Adrenal gland (tissue), 12 donors: ENCODE data around the gene FLYWCH1. TPM values are rescaled to one million over a fixed set of nuclear protein-coding genes. Genes with fewer than 3 reads are reported as not detected.

Experiments
- DNase-seq, 7 donors: peaks; one replicate each; pipeline ENCODE4 v3.0.0-alpha.2; 2019 to 2020
- H3K27ac ChIP-seq, 5 donors: fragments of 200-600 bp; sonication (generic) in 4 of 5; 1 replicate in 3 of 5; 2 replicates in 2 of 5; pipeline versions ENCODE4 v1.5.1 to v1.8.0; 2016 to 2020; ENCODE audit warnings: mild to moderate bottlenecking in 1 of 5
- H3K27me3 ChIP-seq: fragments of 200-600 bp; 2 replicates; pipeline ENCODE4 v1.8.0; 2021
- H3K36me3 ChIP-seq, 2 donors: fragments of 200-600 bp; replicated peaks in 1 of 2; 1 replicate in 1 of 2; 2 replicates in 1 of 2; pipeline versions ENCODE4 v1.5.1 to v1.8.0; 2018 to 2022
- H3K4me1 ChIP-seq, 2 donors: fragments of 200-600 bp; replicated peaks in 1 of 2; 1 replicate in 1 of 2; 2 replicates in 1 of 2; pipeline versions ENCODE4 v1.5.1 to v1.8.0; 2018 to 2021
- H3K4me3 ChIP-seq, 4 donors: fragments of 200-600 bp; sonication (generic) in 3 of 4; one replicate each; pipeline ENCODE4 v1.5.1; 2016 to 2018
- H3K9me3 ChIP-seq, 3 donors: fragments of 200-600 bp; sonication (generic) in 1 of 3; replicated peaks in 1 of 3; 1 replicate in 2 of 3; 2 replicates in 1 of 3; pipeline versions ENCODE4 v1.5.1 to v1.8.0; 2016 to 2021
- POLR2A ChIP-seq, 2 donors: fragments of 450-650 bp; IDR thresholded peaks; one replicate each; pipeline ENCODE4 v1.6.1; 2017; ENCODE audit warnings: antibody characterized with exemption in 2 of 2, mild to moderate bottlenecking in 2 of 2, moderate library complexity in 1 of 2
- WGBS, 4 donors: extraction: QIAGEN DNeasy Blood & Tissue Kit in 2 of 4; methylation state at CpG; one replicate each; pipeline versions ENCODE4 v1.1.5 to v1.1.7; 2013 to 2017; 5-methylcytosine and 5-hydroxymethylcytosine counted together
- intact Hi-C, 2 donors: fragments of 100-400 bp; cut with DNase I; formaldehyde crosslinking; loops; one replicate each; pipeline versions ENCODE4 v1.14.1 to v1.15.0; 2022 to 2023
- polyA plus RNA-seq, 3 donors: library from polyadenylated mRNA; stranded (reverse); fragments of 200-250 nt in 2 of 3; fragments of 350-450 nt in 1 of 3; fragmentation: Illumina TruSeq in 1 of 3; extraction: RNeasy Lipid Tissue Mini Kit (QIAGEN cat#74804) in 1 of 3; gene quantifications; one replicate each; pipeline ENCODE4 v1.2.3, GENCODE V29; 2013 to 2014
- total RNA-seq, 9 donors: library from RNA; depleted of rRNA in 4 of 9; stranded (reverse); fragments of >200 nt in 4 of 9; fragments of 120-200 nt in 1 of 9; fragmentation: NEBNext Ultra II Directional in 1 of 9; extraction: Animal tissue kit (Norgen Biotek cat#: 25700) in 1 of 9; gene quantifications; one replicate each; pipeline versions ENCODE4 v1.1.0 to v1.2.4, GENCODE V29; 2013 to 2023
- TF ChIP-seq, protein P1 (sequence below), 6 experiments: fragments of 450-650 bp in 4 of 6; fragments of 200-600 bp in 2 of 6; sonication (generic) in 1 of 6; IDR thresholded peaks; 1 replicate in 5 of 6; 2 replicates in 1 of 6; pipeline versions ENCODE4 v1.5.1 to v1.8.0; 2016 to 2021; ENCODE audit warnings: antibody characterized with exemption in 6 of 6, mild to moderate bottlenecking in 2 of 6, moderate library complexity in 1 of 6
- donor health status: healthy with polysubstance abuse.
- donor health status: Bipolar disorder and iron deficiency.
- donor health status: DM: yes; HTN: yes; CAD: no.
- donor health status: DM: no; HTN: no; CAD: no.
- donor health status: DM: no; HTN: no; CAD: no.
- donor health status: DM: yes; HTN: yes; CAD: no.

Gene FLYWCH1
- total and polyA plus RNA-seq, 12 donors = 3.3 to 89.8 (median 50.4) TPM

DNA sequence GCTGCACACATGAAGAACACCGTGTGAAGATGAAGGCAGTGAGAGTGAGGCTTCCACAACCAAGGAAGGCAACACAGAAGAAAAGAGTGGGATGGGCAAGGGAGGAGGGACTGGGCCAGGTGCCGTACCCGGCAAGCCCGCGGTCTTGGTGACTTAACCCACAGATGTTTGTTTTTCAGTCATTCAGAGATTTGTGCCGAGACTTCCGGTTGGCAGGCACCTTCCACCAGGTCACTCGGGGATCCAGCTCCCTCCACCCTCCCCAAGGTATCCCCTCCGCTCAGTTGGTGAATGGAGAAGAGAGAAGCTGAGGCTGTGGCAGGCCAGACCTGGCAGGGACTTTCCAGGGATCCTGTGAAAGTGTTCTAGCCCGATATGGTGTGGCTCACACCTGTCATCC, 47.5 kb downstream of the FLYWCH1 start:
- 73 to 84% (median 78%) methylated on average over 10 of the region's 10 CpGs for WGBS, 4 donors
- intact Hi-C loops = no loop called here
- TF ChIP-seq POLR2A (IDR thresholded peaks at IDR 0.05) = no peak
- TF ChIP-seq, protein P1, sequence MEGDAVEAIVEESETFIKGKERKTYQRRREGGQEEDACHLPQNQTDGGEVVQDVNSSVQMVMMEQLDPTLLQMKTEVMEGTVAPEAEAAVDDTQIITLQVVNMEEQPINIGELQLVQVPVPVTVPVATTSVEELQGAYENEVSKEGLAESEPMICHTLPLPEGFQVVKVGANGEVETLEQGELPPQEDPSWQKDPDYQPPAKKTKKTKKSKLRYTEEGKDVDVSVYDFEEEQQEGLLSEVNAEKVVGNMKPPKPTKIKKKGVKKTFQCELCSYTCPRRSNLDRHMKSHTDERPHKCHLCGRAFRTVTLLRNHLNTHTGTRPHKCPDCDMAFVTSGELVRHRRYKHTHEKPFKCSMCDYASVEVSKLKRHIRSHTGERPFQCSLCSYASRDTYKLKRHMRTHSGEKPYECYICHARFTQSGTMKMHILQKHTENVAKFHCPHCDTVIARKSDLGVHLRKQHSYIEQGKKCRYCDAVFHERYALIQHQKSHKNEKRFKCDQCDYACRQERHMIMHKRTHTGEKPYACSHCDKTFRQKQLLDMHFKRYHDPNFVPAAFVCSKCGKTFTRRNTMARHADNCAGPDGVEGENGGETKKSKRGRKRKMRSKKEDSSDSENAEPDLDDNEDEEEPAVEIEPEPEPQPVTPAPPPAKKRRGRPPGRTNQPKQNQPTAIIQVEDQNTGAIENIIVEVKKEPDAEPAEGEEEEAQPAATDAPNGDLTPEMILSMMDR (IDR thresholded peaks at IDR 0.05) = no peak
- no peaks in the 10 kb centered on the region for H3K36me3 ChIP-seq
- no peak overlapping the region for H3K4me3 ChIP-seq
- no peak overlapping the region for H3K27ac ChIP-seq
- DNase-seq = no peak
- H3K27me3 ChIP-seq = peaks cover 32% of the 10 kb centered on the region
- H3K4me1 ChIP-seq = peaks cover 10 to 16% of the 10 kb centered on the region in 2 donors
- H3K9me3 ChIP-seq = no peaks in the 10 kb centered on the region

DNA sequence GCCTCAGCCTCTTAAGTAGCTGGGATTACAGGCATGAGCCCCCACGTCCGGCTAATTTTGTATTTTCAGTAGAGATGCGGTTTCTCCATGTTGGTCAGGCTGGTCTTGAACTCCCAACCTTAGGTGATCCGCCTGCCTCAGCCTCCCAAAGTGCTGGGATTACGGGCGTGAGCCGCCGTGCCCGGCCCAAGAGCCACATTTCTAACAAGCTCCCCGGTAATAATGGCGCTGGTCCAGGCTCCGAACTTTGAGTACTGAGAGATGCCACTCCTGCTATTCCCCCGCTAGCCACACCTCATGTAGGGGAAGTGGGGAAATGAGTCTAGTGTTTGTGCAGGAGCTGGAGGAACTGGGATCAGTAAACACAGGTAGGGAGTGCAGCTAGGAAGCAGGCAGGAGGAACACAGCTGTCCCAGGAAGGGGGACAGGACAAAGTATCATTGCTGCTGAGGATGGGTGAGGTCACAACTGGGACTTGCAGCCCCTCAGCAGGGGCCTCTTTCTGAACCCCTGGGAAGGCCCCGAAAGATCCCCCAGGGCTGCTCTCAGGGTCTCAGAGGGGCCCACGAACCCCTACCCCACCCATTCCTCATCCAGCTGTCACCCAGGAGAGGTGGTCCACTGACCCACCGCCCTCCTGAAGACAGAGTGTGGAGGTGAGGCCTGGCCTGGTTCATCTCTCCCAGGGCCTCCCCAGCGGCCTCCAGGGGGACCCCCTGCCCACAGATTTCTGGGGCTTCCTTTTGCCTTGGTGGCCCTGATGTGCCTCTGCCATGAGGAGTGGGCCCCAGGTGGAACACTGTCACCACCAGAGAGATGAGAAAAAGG, 48.7 kb downstream of the FLYWCH1 start:
- no peak overlapping the region for H3K27ac ChIP-seq
- H3K36me3 ChIP-seq = no peaks in the 10 kb centered on the region
- no peak for TF ChIP-seq POLR2A (IDR thresholded peaks at IDR 0.05)
- H3K4me1 ChIP-seq = peaks cover 19 to 26% of the 10 kb centered on the region in 2 donors
- no peaks in the 10 kb centered on the region for H3K9me3 ChIP-seq
- intact Hi-C loops = no loop called here
- 64 to 77% (median 75%) methylated on average over 15 to 17 of the region's 17 CpGs for WGBS, 4 donors
- no peak overlapping the region for H3K4me3 ChIP-seq
- peaks cover 42% of the 10 kb centered on the region for H3K27me3 ChIP-seq
- DNase-seq = no peak

DNA sequence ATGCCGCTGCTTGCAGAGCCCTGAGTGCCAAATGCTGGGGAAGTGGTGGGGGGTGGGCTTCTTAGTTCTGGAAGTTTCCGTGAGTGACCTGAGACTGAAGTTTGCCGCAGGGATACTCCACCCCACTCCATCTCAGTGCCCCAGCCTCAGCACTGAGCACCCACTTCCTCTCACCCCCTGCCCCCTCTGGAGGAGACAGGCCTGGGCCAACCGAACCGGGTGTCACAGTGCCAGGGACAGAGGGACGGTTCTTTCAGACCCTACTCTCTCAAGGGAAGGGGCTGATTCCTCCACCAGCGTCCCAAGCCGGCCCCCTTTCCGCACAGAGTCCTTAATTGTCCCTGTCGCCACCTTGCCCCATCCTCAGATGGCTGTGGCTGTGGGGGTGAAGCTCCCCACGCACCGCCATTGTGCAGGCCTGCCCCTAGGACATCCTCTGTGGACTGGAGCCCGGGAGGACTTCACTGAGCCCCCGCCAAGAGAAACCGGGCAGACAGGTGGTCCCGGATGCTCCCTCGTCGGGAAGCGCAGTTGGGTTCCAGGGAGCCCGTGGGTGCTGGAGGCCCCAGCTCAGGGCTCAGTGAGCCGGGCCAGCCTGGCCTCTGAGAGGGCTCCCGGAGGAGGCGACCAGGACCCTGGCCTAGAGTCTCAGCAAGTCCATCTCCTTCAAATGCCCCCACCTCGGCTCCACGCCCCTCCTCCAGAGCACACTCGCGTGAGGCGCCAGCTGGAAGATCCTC, 50.8 kb downstream of the FLYWCH1 start:
- peaks cover 63% of the 10 kb centered on the region for H3K27me3 ChIP-seq
- DNase-seq = no peak
- intact Hi-C loops = no loop called here
- H3K36me3 ChIP-seq = no peaks in the 10 kb centered on the region
- TF ChIP-seq POLR2A (IDR thresholded peaks at IDR 0.05) = no peak
- TF ChIP-seq, protein P1 (IDR thresholded peaks at IDR 0.05) = no peak
- WGBS, 4 donors = 30 to 34% (median 31%) methylated on average over 14 to 28 of the region's 28 CpGs
- H3K4me3 ChIP-seq = no peak overlapping the region
- H3K4me1 ChIP-seq = peaks cover 19 to 20% of the 10 kb centered on the region in 2 donors
- no peaks in the 10 kb centered on the region for H3K9me3 ChIP-seq
- no peak overlapping the region for H3K27ac ChIP-seq

DNA sequence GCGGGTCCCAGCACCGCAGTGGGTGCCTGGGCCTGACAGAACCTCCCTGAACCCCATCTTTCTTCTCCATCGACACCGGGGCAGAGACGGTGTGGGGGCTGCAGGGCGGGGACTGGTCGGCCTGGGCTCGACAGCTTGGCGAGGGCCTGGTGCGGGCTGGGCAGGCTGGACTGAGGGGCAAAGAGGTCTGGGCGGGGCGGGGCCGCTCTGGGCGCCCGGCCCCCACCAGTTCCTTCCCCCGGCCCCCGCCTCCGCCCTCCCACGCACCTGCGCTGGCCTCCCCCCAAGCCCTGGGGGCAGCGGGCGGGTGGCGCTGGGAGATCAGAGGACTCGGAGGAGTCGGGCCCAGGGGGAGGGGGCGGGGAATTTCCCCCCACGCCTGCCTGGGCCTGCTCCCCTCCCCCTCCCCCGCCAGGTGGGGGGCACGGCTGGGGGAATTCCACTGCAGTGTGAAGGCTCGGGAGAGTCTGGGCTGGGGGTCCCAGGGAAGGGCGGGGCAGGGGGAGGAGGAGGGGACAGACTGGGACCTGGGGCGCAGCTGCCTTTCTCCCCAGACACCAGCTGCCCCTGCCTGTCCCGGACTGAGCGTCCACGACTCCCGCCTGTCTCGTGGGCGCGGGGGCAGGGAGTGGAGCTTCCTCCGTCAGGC, 51.5 kb downstream of the FLYWCH1 start:
- H3K4me1 ChIP-seq = peaks cover 19 to 20% of the 10 kb centered on the region in 2 donors
- H3K4me3 ChIP-seq = peak overlapping the region in 1 of 4 donors; percentile 26
- peaks cover 70% of the 10 kb centered on the region for H3K27me3 ChIP-seq

More for the DNA sequence above, 51.5 kb downstream of the FLYWCH1 start:
- H3K36me3 ChIP-seq = no peaks in the 10 kb centered on the region
- no peaks in the 10 kb centered on the region for H3K9me3 ChIP-seq
- WGBS, 4 donors = 0 to 8% (median 2%) methylated on average over 4 to 39 of the region's 40 CpGs
- TF ChIP-seq, protein P1 (IDR thresholded peaks at IDR 0.05) = no peak
- TF ChIP-seq POLR2A (IDR thresholded peaks at IDR 0.05) = no peak
- intact Hi-C loops = no loop called here
- no peak overlapping the region for H3K27ac ChIP-seq
- DNase-seq = peak in 1 of 7 donors; percentile 12
